Liver (tissue), 9 donors: Measurements from ENCODE around the gene SLC8A1. TPM values are rescaled to one million over a fixed set of nuclear protein-coding genes. Genes with fewer than 3 reads are reported as not detected.

Source experiments
- DNase-seq: peaks from one replicate; pipeline ENCODE4 v3.0.0-alpha.2; 2017; ENCODE audit warnings: low spot score
- H3K27ac ChIP-seq, 2 donors: one replicate each; pipeline ENCODE4 v1.7.0; 2013; ENCODE audit warnings: inconsistent platforms in 2 of 2, low read length in 2 of 2, control low read depth in 1 of 2, low read depth in 1 of 2, mild to moderate bottlenecking in 1 of 2
- H3K27me3 ChIP-seq, 4 donors: one replicate each; pipeline versions ENCODE4 v1.6.1 to v1.7.0; 2013; ENCODE audit warnings: low read length in 3 of 4, inconsistent platforms in 1 of 4, mild to moderate bottlenecking in 1 of 4, moderate library complexity in 1 of 4; ENCODE audit not compliant: control insufficient read depth in 4 of 4, insufficient read depth in 4 of 4
- H3K36me3 ChIP-seq, 4 donors: one replicate each; pipeline versions ENCODE4 v1.6.1 to v1.7.0; 2013; ENCODE audit warnings: low read length in 3 of 4, mild to moderate bottlenecking in 3 of 4, low read depth in 1 of 4, moderate library complexity in 1 of 4; ENCODE audit not compliant: control insufficient read depth in 4 of 4, insufficient read depth in 3 of 4
- H3K4me1 ChIP-seq, 4 donors: one replicate each; pipeline versions ENCODE4 v1.6.1 to v1.7.0; 2013; ENCODE audit warnings: low read length in 3 of 4, mild to moderate bottlenecking in 3 of 4, moderate library complexity in 1 of 4; ENCODE audit not compliant: control insufficient read depth in 4 of 4, insufficient read depth in 4 of 4
- H3K4me3 ChIP-seq, 3 donors: one replicate each; pipeline versions ENCODE4 v1.6.1 to v1.7.0; 2013; ENCODE audit warnings: low read length in 3 of 3, control low read depth in 1 of 3, low read depth in 1 of 3, mild to moderate bottlenecking in 1 of 3
- H3K9ac ChIP-seq, 2 donors: one replicate each; pipeline ENCODE4 v1.7.0; 2013; ENCODE audit warnings: low read length in 2 of 2, mild to moderate bottlenecking in 2 of 2, moderate library complexity in 2 of 2, control low read depth in 1 of 2, low read depth in 1 of 2
- H3K9me3 ChIP-seq, 4 donors: one replicate each; pipeline versions ENCODE4 v1.6.1 to v1.7.0; 2013; ENCODE audit warnings: low read length in 3 of 4; ENCODE audit not compliant: control insufficient read depth in 4 of 4
- CTCF ChIP-seq: fragments of 150-350 bp; IDR thresholded peaks from 2 replicates; pipeline ENCODE4 v1.5.1; 2017; ENCODE audit warnings: improper control_type of control experiment, low read depth, low read length; ENCODE audit not compliant: missing input control
- EGR1 ChIP-seq, 2 donors: IDR thresholded peaks; 2 replicates each; pipeline ENCODE4 v1.6.1; 2016 to 2018; ENCODE audit warnings: antibody characterized with exemption in 2 of 2, low read depth in 2 of 2
- FOXA1 ChIP-seq: IDR thresholded peaks from 2 replicates; pipeline ENCODE4 v1.6.1; 2016; ENCODE audit warnings: antibody characterized with exemption
- FOXA2 ChIP-seq: IDR thresholded peaks from 2 replicates; pipeline ENCODE4 v1.6.1; 2016; ENCODE audit warnings: antibody characterized with exemption
- GABPA ChIP-seq, 2 donors: IDR thresholded peaks in 1 of 2; conservative IDR thresholded peaks in 1 of 2; 2 replicates each; pipeline ENCODE4 v1.6.1; 2016; ENCODE audit warnings: antibody characterized with exemption in 2 of 2, mild to moderate bottlenecking in 1 of 2, moderate library complexity in 1 of 2
- HNF4A ChIP-seq, 2 donors: conservative IDR thresholded peaks; 2 replicates each; pipeline ENCODE4 v1.6.1; 2016; ENCODE audit warnings: antibody characterized with exemption in 2 of 2, mild to moderate bottlenecking in 2 of 2
- JUND ChIP-seq, 2 donors: IDR thresholded peaks; 2 replicates each; pipeline ENCODE4 v1.6.1; 2016; ENCODE audit warnings: antibody characterized with exemption in 2 of 2
- MAX ChIP-seq: IDR thresholded peaks from 2 replicates; pipeline ENCODE4 v1.6.1; 2016; ENCODE audit warnings: antibody characterized with exemption
- NR2F2 ChIP-seq: IDR thresholded peaks from 2 replicates; pipeline ENCODE4 v1.6.1; 2016; ENCODE audit warnings: antibody characterized with exemption
- RAD21 ChIP-seq, 2 donors: IDR thresholded peaks; 2 replicates each; pipeline ENCODE4 v1.6.1; 2016; ENCODE audit warnings: antibody characterized with exemption in 2 of 2, mild to moderate bottlenecking in 2 of 2
- REST ChIP-seq: IDR thresholded peaks from 2 replicates; pipeline ENCODE4 v1.6.1; 2016; ENCODE audit warnings: antibody characterized with exemption, mild to moderate bottlenecking
- RXRA ChIP-seq, 2 donors: IDR thresholded peaks; 2 replicates each; pipeline ENCODE4 v1.6.1; 2017 to 2018; ENCODE audit warnings: antibody characterized with exemption in 2 of 2, mild to moderate bottlenecking in 1 of 2
- SP1 ChIP-seq: IDR thresholded peaks from 2 replicates; pipeline ENCODE4 v1.6.1; 2018; ENCODE audit warnings: antibody characterized with exemption, mild to moderate bottlenecking
- TAF1 ChIP-seq: conservative IDR thresholded peaks from 2 replicates; pipeline ENCODE4 v1.6.1; 2016; ENCODE audit warnings: antibody characterized with exemption, mild to moderate bottlenecking
- YY1 ChIP-seq: IDR thresholded peaks from 2 replicates; pipeline ENCODE4 v1.6.1; 2016; ENCODE audit warnings: antibody characterized with exemption, mild to moderate bottlenecking
- ZBTB33 ChIP-seq: IDR thresholded peaks from 2 replicates; pipeline ENCODE4 v1.6.1; 2016; ENCODE audit warnings: antibody characterized with exemption
- WGBS: extraction: QIAGEN DNeasy Blood & Tissue Kit; methylation state at CpG from one replicate; pipeline ENCODE4 v1.1.7; 2013; 5-methylcytosine and 5-hydroxymethylcytosine counted together
- polyA plus RNA-seq, 2 donors: library from polyadenylated mRNA; stranded (reverse) in 1 of 2; unstranded in 1 of 2; fragments of 200-250 nt in 1 of 2; fragments of >200 nt in 1 of 2; fragmentation: Nextera tagmentation in 1 of 2; extraction: Ambion mirVana in 1 of 2; gene quantifications; one replicate each; pipeline versions ENCODE4 v1.2.1 to v1.2.3, GENCODE V29; 2013 to 2015
- total RNA-seq, 2 donors: library from RNA; depleted of rRNA; stranded (reverse); fragments of >200 nt; gene quantifications; one replicate each; pipeline ENCODE4 v1.2.3, GENCODE V29; 2014
- donor health status: healthy.
- donor health status: healthy.
- donor health status: healthy.
- donor health status: healthy.
- donor health status: healthy.

SLC8A1 gene
- total and polyA plus RNA-seq, 4 donors: 1.2 to 18.5 (median 8.2) TPM

GRCh38 chr2:40161986-40162385 lies 289.9 kb downstream of the SLC8A1 start:
- no peak for DNase-seq
- WGBS: 41% methylated on average over 1 of the region's 1 CpG
- H3K4me1 ChIP-seq: no peaks in the 10 kb centered on the region
- no peak overlapping the region for H3K27ac ChIP-seq
- no peak overlapping the region for H3K4me3 ChIP-seq
- TF ChIP-seq SP1: no peak
- TF ChIP-seq GABPA (IDR thresholded peaks at IDR 0.05 in 1 of 2, conservative IDR thresholded peaks at IDR 0.05 in 1 of 2): no peak
- TF ChIP-seq TAF1: no peak
- H3K27me3 ChIP-seq: no peaks in the 10 kb centered on the region
- no peak overlapping the region for H3K9ac ChIP-seq
- H3K9me3 ChIP-seq: no peaks in the 10 kb centered on the region
- no peaks in the 10 kb centered on the region for H3K36me3 ChIP-seq

- Histone ChIP-seq H3K9ac (no peak overlapping the region), H3K9me3 (no peaks in the 10 kb centered on the region), H3K27ac (no peak overlapping the region), H3K36me3 (no peaks in the 10 kb centered on the region), H3K27me3 (no peaks in the 10 kb centered on the region), H3K4me1 (no peaks in the 10 kb centered on the region), H3K4me3 (no peak overlapping the region)
- WGBS: 75% methylated on average over 2 of the region's 2 CpGs
- TF ChIP-seq RXRA (IDR thresholded peaks at IDR 0.05): no peak
- no peak for TF ChIP-seq YY1
- no peak for DNase-seq
Observed at GRCh38 chr2:40160751-40161218, 291.1 kb downstream of the SLC8A1 start.

- H3K4me1 ChIP-seq: no peaks in the 10 kb centered on the region
- no peak overlapping the region for H3K27ac ChIP-seq
- H3K27me3 ChIP-seq: no peaks in the 10 kb centered on the region
- TF ChIP-seq EGR1 (IDR thresholded peaks at IDR 0.05; ENCODE audit: low read depth in 2 of 2) (no peak), JUND (IDR thresholded peaks at IDR 0.05) (no peak), RXRA (IDR thresholded peaks at IDR 0.05) (no peak), FOXA2 (no peak), HNF4A (conservative IDR thresholded peaks at IDR 0.05) (no peak), GABPA (IDR thresholded peaks at IDR 0.05 in 1 of 2, conservative IDR thresholded peaks at IDR 0.05 in 1 of 2) (no peak), NR2F2 (no peak), ZBTB33 (no peak)
- no peaks in the 10 kb centered on the region for H3K36me3 ChIP-seq
- WGBS: 67% methylated on average over 2 of the region's 2 CpGs
- no peaks in the 10 kb centered on the region for H3K9me3 ChIP-seq
- no peak overlapping the region for H3K4me3 ChIP-seq
- DNase-seq: no peak
- H3K9ac ChIP-seq: no peak overlapping the region
Observed at GRCh38 chr2:40159333-40159732, 292.6 kb downstream of the SLC8A1 start.

GRCh38 chr2:40158781-40159180 lies 293.1 kb downstream of the SLC8A1 start:
- Histone ChIP-seq H3K4me3 (no peak overlapping the region), H3K27ac (no peak overlapping the region), H3K36me3 (no peaks in the 10 kb centered on the region), H3K9me3 (no peaks in the 10 kb centered on the region), H3K4me1 (no peaks in the 10 kb centered on the region), H3K27me3 (no peaks in the 10 kb centered on the region), H3K9ac (no peak overlapping the region)
- 76% methylated on average over 5 of the region's 5 CpGs for WGBS
- DNase-seq: no peak
- TF ChIP-seq REST: no peak
- no peak for TF ChIP-seq JUND (IDR thresholded peaks at IDR 0.05)
- TF ChIP-seq NR2F2: no peak
- no peak for TF ChIP-seq RXRA (IDR thresholded peaks at IDR 0.05)
- no peak for TF ChIP-seq RAD21 (IDR thresholded peaks at IDR 0.05)
- TF ChIP-seq MAX: no peak
- TF ChIP-seq EGR1 (IDR thresholded peaks at IDR 0.05; ENCODE audit: low read depth in 2 of 2): no peak
- no peak for TF ChIP-seq FOXA1
- TF ChIP-seq GABPA (IDR thresholded peaks at IDR 0.05 in 1 of 2, conservative IDR thresholded peaks at IDR 0.05 in 1 of 2): no peak
- TF ChIP-seq CTCF: no peak
- no peak for TF ChIP-seq HNF4A (conservative IDR thresholded peaks at IDR 0.05)
